ENCODE data around the gene MKRN2. TPM values are rescaled to one million over a fixed set of nuclear protein-coding genes. Genes with fewer than 3 reads are reported as not detected.

The MKRN2 gene
- total and polyA plus RNA-seq, 2 of the 13 experiments (the other 11 are each of a cell fraction or from before 2014, with no cell fraction given): 25.5 to 34.3 TPM

GRCh38 chr3:12579905-12580304 lies 23.0 kb downstream of the MKRN2 start:
- POLR2A ChIA-PET: no interaction called here
- ATAC-seq: peak; percentile 7; the same call in 1 of the 3 replicates
- Histone ChIP-seq H3K9ac (ENCODE audit: insufficient read depth, low read depth, low read length) (no peak overlapping the region), H2AFZ (ENCODE audit: low read length) (no peak overlapping the region), H3K4me2 (ENCODE audit: low read depth, low read length) (no peak overlapping the region), H3K9me3 (ENCODE audit: low read length) (no peaks in the 10 kb centered on the region), H3K4me3 (replicated peaks in 1 of 3; ENCODE audit: insufficient read depth in 1 of 3, low read depth in 2 of 3, low read length in 3 of 3) (no peak overlapping the region), H4K20me1 (ENCODE audit: insufficient read depth, low read length) (0 out of 2 replicates have a peak, but pooled peaks cover 7% of the 10 kb centered on the region), H3K27ac (ENCODE audit: extremely low read length, insufficient read depth, low read length) (no peak overlapping the region), H3K4me1 (ENCODE audit: insufficient read depth, low read length) (no peaks in the 10 kb centered on the region), H3K27me3 (ENCODE audit: control insufficient read depth in 1 of 2, insufficient read depth in 2 of 2, low read length in 2 of 2) (no peaks in the 10 kb centered on the region), H3K79me2 (ENCODE audit: insufficient read depth, low read length) (no peaks in the 10 kb centered on the region), H3K36me3 (replicated peaks in 1 of 2; ENCODE audit: control insufficient read depth in 1 of 2, insufficient read depth in 2 of 2, low read length in 2 of 2) (peaks cover 38 to 92% of the 10 kb centered on the region in 2 experiments)
- TF ChIP-seq SATB2 (CRISPR knock-in tag; IDR thresholded peaks at IDR 0.05) (no peak), DNMT3B (CRISPR knock-in tag; conservative IDR thresholded peaks at IDR 0.05) (no peak), ZBTB37 (CRISPR knock-in tag; IDR thresholded peaks at IDR 0.05) (no peak), HOXA3 (CRISPR knock-in tag; IDR thresholded peaks at IDR 0.05) (no peak), ZHX1 (CRISPR knock-in tag; IDR thresholded peaks at IDR 0.05; ENCODE audit: low read depth) (no peak), ZNF256 (CRISPR knock-in tag; conservative IDR thresholded peaks at IDR 0.05) (no peak), NONO (IDR thresholded peaks at IDR 0.05) (no peak), NONO (CRISPR knock-in tag; conservative IDR thresholded peaks at IDR 0.05) (no peak), TCF12 (IDR thresholded peaks at IDR 0.05) (no peak), TCF12 (CRISPR knock-in tag; IDR thresholded peaks at IDR 0.05) (no peak), FOXK1 (CRISPR knock-in tag; IDR thresholded peaks at IDR 0.05; ENCODE audit: borderline replicate concordance, low read depth) (no peak), ZBTB1 (CRISPR knock-in tag; IDR thresholded peaks at IDR 0.05; ENCODE audit: borderline replicate concordance) (no peak), SETDB1 (CRISPR knock-in tag; IDR thresholded peaks at IDR 0.05; ENCODE audit: borderline replicate concordance) (no peak), ZNF512 (CRISPR knock-in tag; IDR thresholded peaks at IDR 0.05) (no peak)
- CTCF ChIA-PET (ENCODE audit: low intra/inter-chr PET ratio, low total read pairs): no interaction called here
- in situ Hi-C loops (cut with HindIII; ENCODE audit: extremely low pct_ligation_motif_present, low pct_unique_long_range_greater_than_20kb) (no loop called here), intact Hi-C loops (cut with micrococcal nuclease; ENCODE audit: unreplicated experiment) (no loop called here)
- 77% methylated on average over 3 of the region's 3 CpGs for WGBS (ENCODE audit: low lambda C conversion rate)
- BruUV-seq (replicated peaks): no TSS peak
- no peak for FAIRE-seq
- DNase-seq (ENCODE audit: low spot score): no peak
